Measurements from ENCODE around the gene STRIP1. TPM values are rescaled to one million over a fixed set of nuclear protein-coding genes. Genes with fewer than 3 reads are reported as not detected.
"Not testable (repeated sequence)": the region's sequence is repeated elsewhere in the genome, so short reads cannot be mapped to it uniquely, and the experiment has no call there.

STRIP1 gene
- total RNA-seq, 1 experiment from 2014 or later, result 25.7 TPM

DNA sequence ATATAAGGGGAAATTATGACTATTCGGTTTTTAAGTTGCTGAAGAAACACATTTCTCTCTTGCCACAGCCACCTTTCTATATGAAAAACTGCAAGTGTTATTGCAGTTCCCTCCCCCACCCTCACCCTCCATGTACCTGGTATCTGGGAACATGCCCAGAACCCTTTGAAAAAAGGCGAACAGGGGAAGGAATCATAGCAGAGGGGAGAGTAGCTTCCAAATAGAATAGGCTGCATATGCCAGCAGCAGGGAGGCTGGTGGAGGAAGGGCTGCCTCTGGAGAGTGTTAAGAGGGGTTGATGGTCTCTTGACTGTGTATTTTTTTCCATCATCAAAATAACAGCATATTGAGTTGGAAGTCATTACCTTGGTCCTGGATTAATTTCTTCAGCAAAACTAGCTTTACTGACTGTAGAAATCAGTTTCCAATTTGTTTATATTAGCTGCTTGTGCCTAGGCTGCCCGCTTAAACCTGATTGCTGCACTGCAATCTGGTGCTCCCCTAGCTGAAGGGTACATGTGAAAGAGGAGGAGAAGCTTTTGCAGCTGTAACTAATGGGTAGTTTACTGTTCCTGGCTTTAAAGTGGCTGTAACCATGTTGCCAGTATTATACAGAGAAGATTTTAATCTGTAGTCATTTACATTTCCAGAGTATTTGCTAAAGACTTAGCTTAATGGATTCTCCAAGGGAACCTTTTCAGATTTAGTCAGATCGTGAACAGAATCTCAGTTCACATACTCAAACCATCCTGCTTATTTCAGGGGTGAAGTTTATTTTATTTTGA lies 27.2 kb upstream of the STRIP1 start:
- DNase-seq (ENCODE audit: low spot score), result no peak

DNA sequence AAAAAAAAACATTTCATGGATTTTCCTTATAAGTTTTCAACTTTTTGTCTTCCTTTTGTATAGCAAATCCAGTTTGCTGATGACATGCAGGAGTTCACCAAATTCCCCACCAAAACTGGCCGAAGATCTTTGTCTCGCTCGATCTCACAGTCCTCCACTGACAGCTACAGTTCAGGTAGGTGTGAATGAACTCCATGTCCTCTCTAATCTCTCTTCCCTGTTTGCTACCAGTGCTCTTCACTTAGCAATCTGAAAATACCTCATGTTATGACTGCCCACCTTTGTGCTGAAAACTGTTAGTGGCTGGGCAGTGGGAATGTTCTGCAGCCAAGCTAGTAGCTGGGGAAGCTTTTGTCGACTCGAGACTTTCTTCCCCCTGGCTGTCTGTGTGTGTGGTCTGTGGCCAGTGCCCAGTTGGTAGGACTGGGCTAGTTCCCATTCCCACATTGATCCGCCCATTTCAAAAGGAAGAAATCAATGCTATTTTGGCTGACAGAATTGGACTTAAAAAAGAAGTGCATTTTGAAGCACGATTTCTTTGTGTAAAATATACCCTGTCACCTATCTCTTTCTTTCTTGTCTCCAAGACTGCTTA lies 25.4 kb upstream of the STRIP1 start:
- DNase-seq (ENCODE audit: low spot score), result no peak

DNA sequence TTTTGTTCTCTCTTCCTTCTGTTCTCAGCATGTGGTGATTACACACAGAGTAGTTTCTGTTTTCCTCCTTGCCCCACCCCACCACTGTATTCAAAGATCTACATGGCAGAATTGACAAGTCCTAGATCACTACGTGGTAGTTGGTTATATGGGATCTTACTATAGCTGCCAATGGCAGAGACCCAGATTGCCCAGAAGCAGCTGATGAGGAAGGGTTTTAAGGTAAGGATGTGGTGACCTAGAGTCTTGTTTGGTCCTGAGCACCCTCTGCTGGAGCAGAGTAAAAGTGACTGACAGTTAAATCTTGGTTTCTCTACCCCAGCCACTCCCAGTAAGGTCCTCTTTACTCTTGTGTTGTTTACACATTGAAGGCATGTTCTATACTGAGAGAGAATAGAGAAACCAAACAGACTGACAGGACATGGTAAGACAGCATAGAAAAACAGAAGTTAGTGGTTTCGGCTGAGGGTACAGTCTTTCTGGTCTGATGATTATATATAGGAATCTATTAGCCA lies 22.8 kb upstream of the STRIP1 start:
- peak; percentile 41 for DNase-seq (ENCODE audit: low spot score)

DNA sequence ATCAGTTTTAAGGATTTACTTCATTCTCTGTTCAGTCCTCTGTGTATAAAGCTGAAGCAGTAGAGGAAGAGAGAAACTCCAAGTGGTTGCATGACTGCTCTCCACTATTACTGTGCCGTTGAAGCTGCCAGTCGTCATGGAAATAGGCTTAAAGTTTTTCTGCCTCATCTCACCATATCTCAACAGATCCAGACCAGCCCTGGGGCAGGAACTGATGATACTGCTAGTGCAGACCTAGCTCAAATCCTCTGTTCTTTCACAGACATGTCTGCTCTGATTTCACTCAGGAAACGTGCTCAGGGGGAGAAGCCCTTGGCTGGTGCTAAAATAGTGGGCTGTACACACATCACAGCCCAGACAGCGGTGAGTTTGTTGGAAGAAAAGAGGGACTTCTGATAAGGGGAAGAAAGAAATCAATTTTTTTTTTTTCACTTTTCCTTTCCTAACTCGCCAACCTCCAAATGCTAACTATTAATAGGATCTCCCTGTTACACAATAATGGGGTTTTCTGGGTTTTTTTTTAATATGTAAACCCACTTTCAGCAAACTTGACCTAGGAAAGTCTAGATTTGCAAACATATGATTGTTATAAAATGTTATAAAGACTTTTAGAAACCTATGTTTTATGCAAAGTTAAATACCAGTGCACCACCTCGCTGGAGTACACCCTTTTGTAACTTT lies 22.2 kb upstream of the STRIP1 start:
- DNase-seq (ENCODE audit: low spot score), result no peak

DNA sequence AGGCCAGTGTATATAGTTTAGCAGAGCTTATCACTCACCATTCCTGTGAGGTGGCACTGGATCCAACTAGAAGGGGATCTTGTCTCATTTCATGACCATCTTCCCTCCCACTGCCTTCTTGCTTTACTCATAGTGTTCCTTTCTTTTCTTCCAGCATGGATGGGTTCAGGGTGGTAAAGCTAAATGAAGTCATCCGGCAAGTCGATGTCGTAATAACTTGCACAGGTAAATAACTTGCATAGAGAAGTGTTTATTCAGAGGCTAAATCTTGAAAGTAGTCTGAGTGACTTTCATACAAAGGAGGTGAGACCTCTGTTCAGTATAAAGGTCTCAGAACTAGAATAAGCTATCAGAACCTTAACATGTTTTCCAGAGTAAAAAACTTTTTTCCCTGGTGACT lies 16.6 kb upstream of the STRIP1 start:
- no peak for DNase-seq (ENCODE audit: low spot score)

DNA sequence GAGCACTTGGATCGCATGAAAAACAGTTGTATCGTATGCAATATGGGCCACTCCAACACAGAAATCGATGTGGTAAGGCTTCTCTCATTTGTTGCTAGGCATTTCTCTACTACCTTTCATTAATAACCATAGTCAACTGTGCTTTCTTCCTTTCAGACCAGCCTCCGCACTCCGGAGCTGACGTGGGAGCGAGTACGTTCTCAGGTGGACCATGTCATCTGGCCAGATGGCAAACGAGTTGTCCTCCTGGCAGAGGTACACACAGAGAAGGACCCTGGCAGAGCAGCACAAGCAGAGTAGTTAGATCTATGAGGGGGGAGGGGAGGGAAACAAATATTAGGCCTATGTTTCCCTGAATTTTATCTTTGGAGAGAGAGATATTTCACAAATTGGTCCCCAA lies 16.0 kb upstream of the STRIP1 start:
- no peak for DNase-seq (ENCODE audit: low spot score)

DNA sequence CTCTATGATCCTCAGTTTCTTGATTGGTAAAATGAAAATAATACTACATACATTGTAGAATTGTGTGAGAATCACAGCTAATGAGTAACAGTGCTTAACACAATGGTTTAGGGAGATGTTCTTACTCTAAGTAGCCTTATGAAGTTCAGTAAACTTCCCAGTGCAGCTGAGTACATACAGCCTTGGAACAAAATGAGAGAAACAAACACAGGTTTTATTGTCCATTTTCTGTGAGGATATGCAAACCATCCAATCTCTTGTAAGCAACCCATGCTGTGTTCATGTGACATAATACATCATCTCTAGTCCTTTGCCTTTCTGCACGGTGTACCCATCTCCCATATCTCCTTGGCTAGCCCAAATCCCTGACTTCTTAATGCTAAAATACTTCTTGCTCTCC lies 14.7 kb upstream of the STRIP1 start:
- no peak for DNase-seq (ENCODE audit: low spot score)

DNA sequence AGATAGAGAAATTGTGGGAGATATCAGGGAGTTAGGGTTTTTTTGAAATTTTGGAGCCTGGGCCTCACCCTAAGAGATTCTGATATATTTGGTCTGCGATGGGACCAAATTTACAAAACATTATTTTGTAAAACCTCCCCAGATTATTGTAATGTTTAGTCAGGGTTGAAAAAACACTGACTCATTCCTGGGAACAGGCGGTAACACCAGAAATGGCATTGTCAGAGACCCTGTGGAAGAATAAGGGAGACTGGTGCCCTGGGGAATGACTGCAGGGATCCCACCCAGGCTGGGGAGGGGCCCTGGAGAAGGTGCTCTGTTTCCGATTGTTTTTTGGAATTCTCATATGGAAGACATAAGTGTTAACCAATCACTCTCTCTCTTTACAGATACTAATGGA lies 13.1 kb upstream of the STRIP1 start:
- no peak for DNase-seq (ENCODE audit: low spot score)

DNA sequence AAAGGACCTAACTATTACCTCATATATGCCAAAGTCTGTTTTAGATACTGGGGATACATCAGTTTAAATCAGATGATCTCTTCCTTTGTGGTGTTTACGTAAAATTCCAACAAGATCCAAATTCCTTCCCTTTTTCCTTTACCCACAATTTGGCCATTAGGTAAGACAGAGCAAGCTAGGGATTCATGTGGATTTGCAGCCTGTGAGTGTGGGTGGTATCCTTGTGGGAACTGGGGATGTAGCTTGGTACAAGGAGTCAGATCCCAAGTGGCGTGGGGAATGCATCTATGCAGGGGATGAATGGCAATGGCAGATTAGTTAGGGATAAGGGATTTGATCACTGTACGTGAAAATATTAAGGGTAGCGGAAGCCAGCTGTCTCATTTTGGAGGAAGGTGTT lies 9.8 kb upstream of the STRIP1 start:
- no peak for DNase-seq (ENCODE audit: low spot score)

DNA sequence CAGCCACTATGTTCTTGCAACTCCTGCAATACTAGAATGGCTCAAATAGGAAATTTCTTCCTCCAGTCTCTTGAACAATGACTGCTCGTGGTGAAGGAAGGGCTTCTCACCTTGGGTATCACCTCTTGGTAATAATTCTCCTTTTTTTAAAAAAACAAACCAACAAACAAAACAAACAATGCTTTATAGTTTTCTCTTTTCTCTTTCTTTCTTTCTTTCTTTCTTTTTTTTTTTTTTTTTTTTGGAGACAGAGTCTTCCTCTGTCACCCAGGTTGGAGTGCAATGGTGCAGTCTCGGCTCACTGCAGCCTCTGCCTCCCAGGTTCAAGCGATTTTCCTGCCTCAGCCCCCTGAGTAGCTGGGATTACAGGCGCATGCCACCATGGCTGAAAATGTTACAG lies 3.7 kb upstream of the STRIP1 start:
- not testable (repeated sequence) for DNase-seq (ENCODE audit: low spot score)

DNA sequence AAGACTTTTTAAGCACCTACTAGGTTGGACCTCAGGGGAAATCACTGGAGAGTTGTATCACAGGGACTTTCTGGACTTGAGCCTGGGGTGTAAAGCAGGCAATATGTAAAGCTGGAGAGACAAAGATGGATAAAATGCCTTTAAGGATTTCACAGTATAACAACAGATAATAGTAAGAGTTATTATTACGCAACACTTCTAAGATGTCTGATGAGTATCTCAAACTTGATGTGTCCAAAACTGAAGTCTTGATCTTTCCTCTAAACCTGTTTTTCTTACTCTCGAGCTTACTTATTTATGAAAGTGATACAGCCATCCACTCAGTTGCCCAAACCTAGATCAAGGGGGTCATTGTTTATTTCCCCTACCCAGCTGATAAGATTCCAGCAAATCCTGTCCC lies 2.1 kb upstream of the STRIP1 start:
- DNase-seq (ENCODE audit: low spot score), result no peak

DNA sequence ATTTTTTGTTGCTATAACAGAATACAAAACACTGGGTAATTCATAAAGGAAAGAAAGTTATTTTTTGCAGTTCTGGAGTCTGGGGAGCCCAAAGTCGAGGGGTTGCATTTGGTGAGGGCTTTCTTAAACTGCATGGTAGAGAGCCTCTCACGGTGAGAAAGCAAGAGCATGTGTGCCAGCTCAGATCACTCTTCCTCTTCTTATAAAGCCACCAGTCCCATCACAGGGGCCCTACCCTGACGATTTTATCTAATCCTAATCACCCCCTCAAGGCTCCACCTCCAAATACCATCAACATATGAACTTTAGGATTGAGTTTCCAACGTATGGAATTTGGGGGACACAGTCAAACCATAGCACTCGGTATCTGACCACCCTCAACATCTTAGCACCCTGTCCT lies 1.0 kb upstream of the STRIP1 start:
- no peak for DNase-seq (ENCODE audit: low spot score)

DNA sequence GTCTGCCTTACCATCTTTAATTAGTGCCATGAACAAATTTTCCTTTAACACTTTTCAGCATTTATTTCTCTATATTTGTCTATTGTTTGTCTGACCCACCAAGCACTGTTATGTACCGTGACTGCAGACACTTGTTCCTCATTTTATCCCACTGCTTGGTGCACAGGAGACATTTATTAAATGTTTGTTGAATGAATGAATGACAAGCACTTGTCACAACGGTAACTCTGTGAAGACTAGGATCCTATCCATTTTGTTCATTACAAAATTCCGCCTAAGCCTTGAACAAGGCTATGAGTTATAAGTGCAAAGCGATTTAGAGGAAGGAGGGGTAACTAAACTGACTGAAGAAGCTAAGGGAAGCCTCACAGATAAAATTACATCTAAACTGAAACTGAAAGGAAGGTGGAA lies 379 bp upstream of the STRIP1 start:
- DNase-seq (ENCODE audit: low spot score), result no peak

DNA sequence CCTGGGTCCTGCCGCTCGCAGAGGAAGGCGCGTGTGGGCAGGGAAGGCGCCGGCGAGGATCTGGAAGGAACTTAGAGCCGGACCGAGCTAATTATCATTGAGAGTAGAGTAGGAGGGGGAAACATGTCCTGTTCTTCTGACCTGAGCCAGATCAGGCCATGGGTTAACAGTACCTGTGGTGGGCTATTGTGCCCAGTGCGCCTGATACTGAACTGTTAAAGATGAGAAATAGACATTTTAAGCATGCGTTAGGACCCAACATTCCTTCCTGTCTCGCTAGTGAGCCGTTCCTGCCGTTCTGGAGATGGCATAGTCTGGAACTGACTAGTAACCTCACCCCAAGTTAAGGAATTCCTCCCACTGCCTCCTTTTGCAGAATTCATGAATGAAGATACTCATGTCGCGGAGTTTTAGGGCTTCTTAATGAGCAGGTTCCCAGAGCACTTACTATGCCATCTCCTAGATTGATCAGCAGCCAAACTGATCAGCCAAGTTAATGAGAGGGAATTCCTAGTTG lies 870 bp downstream of the STRIP1 start:
- DNase-seq (ENCODE audit: low spot score), result peak; percentile 21

DNA sequence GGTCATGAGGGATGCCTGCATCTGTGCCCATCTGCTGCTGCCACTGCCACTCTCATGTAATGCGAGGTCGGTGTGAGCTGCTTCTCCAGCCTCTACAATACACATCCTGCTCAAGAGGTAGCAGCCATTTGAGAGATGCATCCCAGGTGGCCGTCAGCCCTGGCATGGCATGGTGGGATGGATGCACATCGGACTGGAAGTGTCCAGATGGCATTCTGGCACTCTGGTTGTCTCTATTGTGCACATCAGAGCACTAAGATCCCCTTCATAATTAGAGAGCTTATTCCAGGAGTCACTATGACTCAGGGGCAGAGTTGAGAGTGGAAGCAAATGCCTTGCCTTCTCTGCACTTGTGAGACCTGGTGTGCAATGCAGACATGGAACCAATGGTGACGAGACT lies 3.8 kb downstream of the STRIP1 start:
- DNase-seq (ENCODE audit: low spot score), result no peak

DNA sequence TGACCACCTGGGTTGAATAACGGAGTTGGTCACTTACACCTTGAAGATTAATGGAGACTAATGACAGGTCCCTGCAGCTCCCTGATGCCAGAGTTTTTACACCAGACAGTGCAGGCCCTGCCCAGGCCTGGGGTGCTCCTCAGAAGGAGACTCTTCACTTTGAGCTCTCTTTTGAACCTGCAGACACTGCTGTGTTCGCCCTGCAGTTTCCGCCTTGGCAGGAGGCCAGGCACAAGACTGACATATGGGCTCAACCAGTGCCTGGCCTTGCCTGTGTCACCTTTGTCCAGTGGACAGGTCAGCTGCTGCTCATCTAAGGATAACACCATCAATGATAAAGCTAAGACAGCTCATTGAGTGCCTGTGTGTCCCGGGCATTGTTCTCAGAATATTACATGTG lies 5.2 kb downstream of the STRIP1 start:
- DNase-seq (ENCODE audit: low spot score), result no peak

DNA sequence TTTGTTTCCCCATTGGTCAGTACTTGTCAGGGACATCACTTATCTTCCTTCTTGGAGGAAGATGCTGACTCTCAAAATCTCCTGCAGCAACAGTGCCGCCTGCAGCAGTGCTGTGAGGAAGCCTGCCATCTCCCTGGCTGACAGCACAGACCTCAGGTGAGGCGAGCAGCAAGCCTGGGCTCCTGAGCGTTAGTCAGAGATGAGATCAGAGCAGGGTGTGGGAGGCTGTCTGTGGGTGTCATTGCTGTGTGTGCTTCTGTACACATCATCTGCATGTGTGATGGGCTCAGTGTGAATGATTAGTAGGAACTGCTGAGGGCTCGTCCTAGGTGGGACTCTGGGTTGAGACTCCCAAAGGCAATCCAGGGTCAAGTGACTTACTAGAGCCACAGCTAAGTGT lies 6.1 kb downstream of the STRIP1 start:
- DNase-seq (ENCODE audit: low spot score), result no peak

DNA sequence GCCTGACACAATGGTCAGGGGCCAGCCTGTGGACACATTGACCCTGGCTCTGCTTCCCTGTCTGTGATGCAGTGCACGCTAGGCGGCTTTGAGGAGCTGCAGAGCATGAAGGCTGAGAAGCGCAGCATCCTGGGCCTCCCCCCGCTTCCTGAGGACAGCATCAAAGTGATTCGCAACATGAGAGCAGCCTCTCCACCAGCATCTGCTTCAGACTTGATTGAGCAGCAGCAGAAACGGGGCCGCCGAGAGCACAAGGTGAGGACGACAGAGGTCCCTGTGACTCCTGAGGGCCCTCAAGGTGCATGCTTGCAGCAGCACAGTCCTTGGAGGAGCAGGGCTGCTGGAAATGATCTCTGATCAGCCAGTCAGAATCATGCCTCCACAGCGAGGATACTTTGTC lies 8.6 kb downstream of the STRIP1 start:
- no peak for DNase-seq (ENCODE audit: low spot score)

DNA sequence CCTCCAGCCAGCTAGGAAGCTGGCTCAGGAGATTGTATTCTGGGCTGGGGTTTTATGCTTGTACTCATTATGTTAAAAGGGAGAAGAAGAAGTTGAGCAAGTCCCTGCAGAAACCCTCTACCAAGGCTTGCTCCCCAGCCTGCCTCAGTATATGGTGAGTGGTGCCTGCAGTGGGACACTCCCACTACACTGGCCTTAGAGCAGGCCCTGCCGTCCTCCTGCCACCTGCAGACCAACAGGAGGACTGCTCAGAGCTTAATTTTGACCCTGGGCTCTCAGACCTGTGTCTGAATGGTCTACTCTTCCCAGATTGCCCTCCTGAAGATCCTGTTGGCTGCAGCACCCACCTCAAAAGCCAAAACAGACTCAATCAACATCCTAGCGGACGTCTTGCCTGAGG lies 13.0 kb downstream of the STRIP1 start:
- DNase-seq (ENCODE audit: low spot score), result no peak

DNA sequence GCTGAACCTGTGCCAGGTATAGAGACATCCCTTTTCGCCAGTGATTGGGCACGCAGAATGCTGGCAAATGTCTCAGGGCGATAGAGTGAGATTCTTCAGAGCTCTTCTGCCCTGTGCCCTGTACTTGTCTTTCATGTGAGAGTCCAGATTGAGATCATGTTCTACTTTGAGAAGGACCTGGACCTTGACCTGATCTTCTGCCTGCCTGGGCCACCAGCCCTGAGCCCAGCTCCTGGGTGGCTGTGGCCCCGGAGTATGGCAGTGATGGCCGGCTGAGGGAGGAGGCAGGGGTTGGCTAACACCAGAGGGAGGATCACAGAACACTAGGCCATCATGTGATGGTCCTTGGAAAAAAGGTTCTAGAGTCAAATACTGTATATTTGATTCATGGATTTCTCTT lies 13.8 kb downstream of the STRIP1 start:
- no peak for DNase-seq (ENCODE audit: low spot score)

DNA sequence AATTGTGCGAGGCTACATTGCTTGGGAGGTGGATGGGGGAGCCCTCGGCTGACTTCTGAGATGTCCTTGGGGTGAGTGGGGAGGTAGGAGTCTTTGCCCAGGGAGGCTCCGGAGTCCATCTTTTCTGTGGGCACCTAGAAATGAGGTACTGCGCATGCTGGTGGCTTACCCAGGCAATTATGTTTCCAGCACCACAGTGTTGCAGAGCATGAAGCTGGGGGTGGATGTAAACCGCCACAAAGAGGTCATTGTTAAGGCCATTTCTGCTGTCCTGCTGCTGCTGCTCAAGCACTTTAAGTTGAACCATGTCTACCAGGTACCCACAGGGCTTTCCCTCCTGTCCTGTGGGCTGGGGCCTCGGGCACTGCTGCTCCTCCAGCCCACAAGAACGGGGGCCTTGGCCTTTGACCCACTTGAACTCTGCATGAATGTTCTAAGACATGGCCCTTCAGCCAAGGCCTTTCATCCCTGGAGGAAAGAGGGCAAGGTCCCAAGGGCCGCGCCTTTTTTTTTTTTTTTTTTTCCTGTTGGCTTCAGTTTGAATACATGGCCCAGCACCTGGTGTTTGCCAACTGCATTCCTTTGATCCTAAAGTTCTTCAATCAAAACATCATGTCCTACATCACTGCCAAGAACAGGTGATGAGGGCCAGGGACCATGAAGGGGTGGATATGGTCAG lies 14.6 kb downstream of the STRIP1 start:
- no peak for DNase-seq (ENCODE audit: low spot score)
